Measurements from ENCODE around the gene ARHGEF3. TPM values are rescaled to one million over a fixed set of nuclear protein-coding genes. Genes with fewer than 3 reads are reported as not detected.
A peak's percentile ranks its signal among the peaks of the same experiment; 100 is the strongest.

ARHGEF3 gene
- total RNA-seq, 1 donor: 21.7 TPM

GRCh38 chr3:56815589-56815988, 13.8 kb upstream of the ARHGEF3 start:
- Histone ChIP-seq H3K36me3 (ENCODE audit: insufficient read depth, low read length) (no peaks in the 10 kb centered on the region), H4K20me1 (ENCODE audit: insufficient read depth, low read length) (no peaks in the 10 kb centered on the region), H3K4me2 (ENCODE audit: insufficient read depth, low read length) (no peak overlapping the region), H3K27me3 (ENCODE audit: insufficient read depth, low read length) (peaks cover 27% of the 10 kb centered on the region), H3K4me1 (ENCODE audit: insufficient read depth, low read length) (peaks cover 7% of the 10 kb centered on the region), H2AFZ (ENCODE audit: low read length) (no peak overlapping the region), H3K79me2 (ENCODE audit: insufficient read depth, low read length) (no peaks in the 10 kb centered on the region), H3K4me3 (ENCODE audit: insufficient read depth, low read length) (no peak overlapping the region), H3K9me3 (ENCODE audit: low read depth, low read length) (no peaks in the 10 kb centered on the region), H3K27ac (ENCODE audit: low read depth, low read length) (no peak overlapping the region)
- no peak for DNase-seq (ENCODE audit: insufficient read length, low spot score, missing footprints)
- TF ChIP-seq, protein P1, sequence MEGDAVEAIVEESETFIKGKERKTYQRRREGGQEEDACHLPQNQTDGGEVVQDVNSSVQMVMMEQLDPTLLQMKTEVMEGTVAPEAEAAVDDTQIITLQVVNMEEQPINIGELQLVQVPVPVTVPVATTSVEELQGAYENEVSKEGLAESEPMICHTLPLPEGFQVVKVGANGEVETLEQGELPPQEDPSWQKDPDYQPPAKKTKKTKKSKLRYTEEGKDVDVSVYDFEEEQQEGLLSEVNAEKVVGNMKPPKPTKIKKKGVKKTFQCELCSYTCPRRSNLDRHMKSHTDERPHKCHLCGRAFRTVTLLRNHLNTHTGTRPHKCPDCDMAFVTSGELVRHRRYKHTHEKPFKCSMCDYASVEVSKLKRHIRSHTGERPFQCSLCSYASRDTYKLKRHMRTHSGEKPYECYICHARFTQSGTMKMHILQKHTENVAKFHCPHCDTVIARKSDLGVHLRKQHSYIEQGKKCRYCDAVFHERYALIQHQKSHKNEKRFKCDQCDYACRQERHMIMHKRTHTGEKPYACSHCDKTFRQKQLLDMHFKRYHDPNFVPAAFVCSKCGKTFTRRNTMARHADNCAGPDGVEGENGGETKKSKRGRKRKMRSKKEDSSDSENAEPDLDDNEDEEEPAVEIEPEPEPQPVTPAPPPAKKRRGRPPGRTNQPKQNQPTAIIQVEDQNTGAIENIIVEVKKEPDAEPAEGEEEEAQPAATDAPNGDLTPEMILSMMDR (IDR thresholded peaks at IDR 0.05; ENCODE audit: extremely low read depth, low read depth, low read length): no peak

DNA sequence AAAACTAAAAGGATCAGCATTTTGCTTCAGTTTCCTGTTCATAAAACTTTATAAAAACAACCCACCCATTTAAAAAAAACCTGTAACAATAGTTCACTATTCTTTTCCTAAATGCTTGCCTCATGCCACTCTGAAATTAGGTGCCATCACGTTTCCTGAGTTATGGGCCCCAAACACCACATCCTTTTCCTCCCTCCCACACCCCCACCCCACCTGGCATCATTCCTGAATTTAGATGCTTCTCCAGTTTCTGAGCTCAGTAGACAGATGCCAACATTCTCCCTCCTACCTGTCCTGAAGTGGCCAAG, 11.9 kb upstream of the ARHGEF3 start:
- TF ChIP-seq, protein P1 (IDR thresholded peaks at IDR 0.05; ENCODE audit: extremely low read depth, low read depth, low read length): no peak
- Histone ChIP-seq H3K4me3 (ENCODE audit: insufficient read depth, low read length) (no peak overlapping the region), H3K4me1 (ENCODE audit: insufficient read depth, low read length) (peaks cover 7% of the 10 kb centered on the region), H3K27me3 (ENCODE audit: insufficient read depth, low read length) (peaks cover 24% of the 10 kb centered on the region), H3K9me3 (ENCODE audit: low read depth, low read length) (no peaks in the 10 kb centered on the region), H4K20me1 (ENCODE audit: insufficient read depth, low read length) (no peaks in the 10 kb centered on the region), H3K36me3 (ENCODE audit: insufficient read depth, low read length) (no peaks in the 10 kb centered on the region), H3K27ac (ENCODE audit: low read depth, low read length) (no peak overlapping the region), H3K79me2 (ENCODE audit: insufficient read depth, low read length) (no peaks in the 10 kb centered on the region), H2AFZ (ENCODE audit: low read length) (no peak overlapping the region), H3K4me2 (ENCODE audit: insufficient read depth, low read length) (peak overlapping the region; percentile 45)
- DNase-seq (ENCODE audit: insufficient read length, low spot score, missing footprints): no peak

GRCh38 chr3:56812754-56813652, 11.3 kb upstream of the ARHGEF3 start:
- Histone ChIP-seq H4K20me1 (ENCODE audit: insufficient read depth, low read length) (no peaks in the 10 kb centered on the region), H3K9me3 (ENCODE audit: low read depth, low read length) (no peaks in the 10 kb centered on the region), H3K27ac (ENCODE audit: low read depth, low read length) (no peak overlapping the region), H3K27me3 (ENCODE audit: insufficient read depth, low read length) (peaks cover 20% of the 10 kb centered on the region), H3K79me2 (ENCODE audit: insufficient read depth, low read length) (no peaks in the 10 kb centered on the region), H2AFZ (ENCODE audit: low read length) (peak overlapping the region; percentile 13), H3K36me3 (ENCODE audit: insufficient read depth, low read length) (no peaks in the 10 kb centered on the region), H3K4me2 (ENCODE audit: insufficient read depth, low read length) (peak overlapping the region; percentile 45), H3K4me1 (ENCODE audit: insufficient read depth, low read length) (peaks cover 7% of the 10 kb centered on the region), H3K4me3 (ENCODE audit: insufficient read depth, low read length) (peak overlapping the region; percentile 18)
- TF ChIP-seq, protein P1 (IDR thresholded peaks at IDR 0.05; ENCODE audit: extremely low read depth, low read depth, low read length): no peak
- no peak for DNase-seq (ENCODE audit: insufficient read length, low spot score, missing footprints)

DNA sequence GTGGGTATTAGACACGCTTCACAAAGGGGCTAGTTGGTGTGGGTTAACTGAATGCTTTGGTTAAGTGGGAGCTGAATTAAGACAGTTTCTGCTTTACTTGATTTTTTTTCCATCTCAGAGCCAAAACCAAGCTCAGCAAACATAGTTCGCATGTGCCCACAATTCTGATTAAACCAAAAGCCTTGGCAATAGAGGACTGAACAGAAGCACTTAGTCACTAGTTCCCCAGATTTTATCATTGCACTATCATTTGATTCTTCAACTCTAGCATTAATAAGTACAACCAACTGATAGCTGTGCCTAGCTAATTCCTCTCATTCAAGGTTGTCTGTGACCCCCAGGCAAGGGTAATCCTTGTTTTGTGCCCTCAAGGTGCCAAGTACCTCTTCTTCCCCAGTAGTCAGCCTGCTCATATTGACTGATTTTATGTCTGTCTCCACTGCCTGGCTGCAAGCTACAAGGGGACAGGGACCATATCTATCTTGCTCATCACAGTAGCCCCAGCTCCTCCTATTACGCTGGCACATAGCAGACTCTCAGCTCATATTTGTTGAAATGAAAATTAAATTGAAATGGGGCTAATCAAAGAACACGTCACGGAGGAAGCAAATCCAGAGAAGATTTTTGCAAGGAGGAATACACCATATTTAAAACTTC, 9.9 kb upstream of the ARHGEF3 start:
- Histone ChIP-seq H3K4me1 (ENCODE audit: insufficient read depth, low read length) (peaks cover 7% of the 10 kb centered on the region), H2AFZ (ENCODE audit: low read length) (no peak overlapping the region), H3K36me3 (ENCODE audit: insufficient read depth, low read length) (no peaks in the 10 kb centered on the region), H3K27ac (ENCODE audit: low read depth, low read length) (no peak overlapping the region), H3K9me3 (ENCODE audit: low read depth, low read length) (no peaks in the 10 kb centered on the region), H3K4me2 (ENCODE audit: insufficient read depth, low read length) (no peak overlapping the region), H4K20me1 (ENCODE audit: insufficient read depth, low read length) (no peaks in the 10 kb centered on the region), H3K27me3 (ENCODE audit: insufficient read depth, low read length) (peaks cover 10% of the 10 kb centered on the region), H3K4me3 (ENCODE audit: insufficient read depth, low read length) (no peak overlapping the region), H3K79me2 (ENCODE audit: insufficient read depth, low read length) (no peaks in the 10 kb centered on the region)
- TF ChIP-seq, protein P1 (IDR thresholded peaks at IDR 0.05; ENCODE audit: extremely low read depth, low read depth, low read length): no peak
- no peak for DNase-seq (ENCODE audit: insufficient read length, low spot score, missing footprints)

Data from osteoblast (primary cell).